ENCODE results near the gene AKT2.

The AKT2 gene

DNA sequence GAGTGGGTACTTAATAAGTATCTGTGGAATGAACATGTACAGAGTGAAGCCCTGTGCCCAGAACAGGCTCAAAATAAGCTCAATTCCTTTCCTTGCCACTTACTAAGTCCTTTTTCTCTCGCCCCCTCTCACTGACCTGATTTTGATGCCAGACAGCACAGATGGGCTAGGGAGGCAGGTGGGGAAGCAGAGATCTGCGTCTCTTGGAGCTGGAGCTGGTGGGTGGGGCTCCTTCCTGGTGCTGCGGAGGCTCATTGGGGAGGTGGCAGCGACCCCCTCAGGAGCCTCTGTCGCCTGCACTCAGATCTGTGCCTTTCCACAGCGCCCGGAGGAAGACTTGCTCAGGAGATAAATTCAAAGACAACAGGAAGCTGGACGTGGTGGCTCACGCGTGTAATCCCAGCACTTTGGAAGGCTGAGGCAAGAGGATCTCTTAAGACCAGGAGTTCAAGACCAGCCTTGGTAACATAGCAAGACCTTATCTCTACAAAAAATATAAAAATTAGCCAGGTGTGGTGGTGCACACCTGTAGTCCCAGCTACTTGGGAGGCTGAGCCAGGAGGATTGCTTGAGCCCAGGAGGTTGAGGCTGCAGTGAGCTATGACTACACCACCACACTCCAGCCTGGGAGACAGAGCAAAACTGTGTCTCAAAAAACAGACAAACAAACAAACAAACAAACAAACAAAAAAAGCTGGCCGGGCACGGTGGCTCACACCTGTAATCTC is 14.6 kb downstream of the AKT2 start:
- Histone ChIP-seq H3K4me1 (ENCODE audit: control insufficient read depth in 1 of 2, insufficient read depth in 1 of 2, low read depth in 1 of 2, low read length in 1 of 2) (peaks cover 9 to 11% of the 10 kb centered on the region in 2 experiments), H3K27me3 (no peaks in the 10 kb centered on the region), H3K36me3 (peaks cover 30% of the 10 kb centered on the region), H3K9me3 (no peaks in the 10 kb centered on the region), H3K27ac (no peak overlapping the region), H3K4me3 (ENCODE audit: low read depth in 1 of 2, low read length in 1 of 2) (no peak overlapping the region)
- TF ChIP-seq, protein P1, sequence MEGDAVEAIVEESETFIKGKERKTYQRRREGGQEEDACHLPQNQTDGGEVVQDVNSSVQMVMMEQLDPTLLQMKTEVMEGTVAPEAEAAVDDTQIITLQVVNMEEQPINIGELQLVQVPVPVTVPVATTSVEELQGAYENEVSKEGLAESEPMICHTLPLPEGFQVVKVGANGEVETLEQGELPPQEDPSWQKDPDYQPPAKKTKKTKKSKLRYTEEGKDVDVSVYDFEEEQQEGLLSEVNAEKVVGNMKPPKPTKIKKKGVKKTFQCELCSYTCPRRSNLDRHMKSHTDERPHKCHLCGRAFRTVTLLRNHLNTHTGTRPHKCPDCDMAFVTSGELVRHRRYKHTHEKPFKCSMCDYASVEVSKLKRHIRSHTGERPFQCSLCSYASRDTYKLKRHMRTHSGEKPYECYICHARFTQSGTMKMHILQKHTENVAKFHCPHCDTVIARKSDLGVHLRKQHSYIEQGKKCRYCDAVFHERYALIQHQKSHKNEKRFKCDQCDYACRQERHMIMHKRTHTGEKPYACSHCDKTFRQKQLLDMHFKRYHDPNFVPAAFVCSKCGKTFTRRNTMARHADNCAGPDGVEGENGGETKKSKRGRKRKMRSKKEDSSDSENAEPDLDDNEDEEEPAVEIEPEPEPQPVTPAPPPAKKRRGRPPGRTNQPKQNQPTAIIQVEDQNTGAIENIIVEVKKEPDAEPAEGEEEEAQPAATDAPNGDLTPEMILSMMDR (IDR thresholded peaks at IDR 0.05), result no peak

DNA sequence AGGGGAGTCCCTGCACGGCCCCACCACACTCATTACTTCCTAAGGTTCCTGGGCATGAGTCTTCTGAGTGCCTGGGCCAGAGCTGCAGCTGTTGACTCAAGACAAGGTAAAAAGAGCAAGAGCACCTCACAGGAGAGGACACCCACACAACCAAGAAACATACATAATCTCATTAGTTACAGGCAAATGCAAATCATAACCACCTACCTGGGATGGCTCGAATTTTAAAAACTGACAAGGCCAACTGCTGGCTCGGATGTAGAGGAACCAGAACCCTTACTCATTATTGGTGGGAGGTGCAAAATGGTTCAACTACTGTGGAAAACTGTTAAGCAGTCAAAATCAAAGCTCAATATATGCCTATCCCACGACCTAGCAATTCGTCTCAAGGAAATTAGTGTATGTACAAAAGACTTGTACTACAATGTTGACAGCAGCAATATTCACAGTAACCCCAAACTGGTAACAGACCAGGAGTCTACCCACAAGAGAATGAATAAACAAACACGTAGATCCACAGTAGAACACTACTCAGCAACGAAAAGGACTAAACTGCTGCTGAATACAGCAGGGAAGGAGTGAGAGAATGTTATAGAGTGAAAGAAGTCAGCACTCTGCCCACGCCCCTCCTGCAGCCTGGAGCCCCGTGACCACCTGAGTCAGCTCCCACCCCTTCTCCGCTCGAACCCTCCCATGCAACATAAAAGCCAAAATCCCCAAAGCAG is 15.8 kb downstream of the AKT2 start:
- Histone ChIP-seq H3K4me1 (ENCODE audit: control insufficient read depth in 1 of 2, insufficient read depth in 1 of 2, low read depth in 1 of 2, low read length in 1 of 2) (peaks cover under 1 to 1% of the 10 kb centered on the region in 2 experiments), H3K9me3 (no peaks in the 10 kb centered on the region), H3K36me3 (peaks cover 38% of the 10 kb centered on the region), H3K27me3 (no peaks in the 10 kb centered on the region), H3K27ac (no peak overlapping the region), H3K4me3 (ENCODE audit: low read depth in 1 of 2, low read length in 1 of 2) (no peak overlapping the region)
- TF ChIP-seq, protein P1 (IDR thresholded peaks at IDR 0.05), result no peak

DNA sequence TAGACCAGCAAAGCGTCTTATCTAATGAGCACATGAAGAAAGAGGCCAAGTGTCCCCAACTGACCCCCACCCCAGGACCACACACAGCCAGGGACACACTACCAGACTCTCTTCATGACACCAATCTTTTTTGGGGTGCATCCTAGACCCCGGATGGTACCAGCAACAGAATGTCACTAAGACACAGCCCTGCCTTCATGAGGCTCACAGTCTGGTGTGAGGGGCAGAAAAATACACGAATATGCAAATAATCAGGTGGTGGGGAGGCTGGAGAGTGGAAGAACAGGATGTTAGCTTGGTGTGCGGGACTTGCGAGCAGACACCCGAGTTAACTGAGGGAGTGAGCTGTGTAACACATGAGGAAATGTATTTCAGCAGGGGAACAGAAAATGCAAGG is 17.5 kb downstream of the AKT2 start:
- Histone ChIP-seq H3K27ac (no peak overlapping the region), H3K36me3 (peaks cover 52% of the 10 kb centered on the region), H3K4me3 (ENCODE audit: low read depth in 1 of 2, low read length in 1 of 2) (no peak overlapping the region), H3K27me3 (no peaks in the 10 kb centered on the region), H3K4me1 (ENCODE audit: control insufficient read depth in 1 of 2, insufficient read depth in 1 of 2, low read depth in 1 of 2, low read length in 1 of 2) (no peaks in the 10 kb centered on the region), H3K9me3 (no peaks in the 10 kb centered on the region)
- TF ChIP-seq, protein P1 (IDR thresholded peaks at IDR 0.05), result no peak

DNA sequence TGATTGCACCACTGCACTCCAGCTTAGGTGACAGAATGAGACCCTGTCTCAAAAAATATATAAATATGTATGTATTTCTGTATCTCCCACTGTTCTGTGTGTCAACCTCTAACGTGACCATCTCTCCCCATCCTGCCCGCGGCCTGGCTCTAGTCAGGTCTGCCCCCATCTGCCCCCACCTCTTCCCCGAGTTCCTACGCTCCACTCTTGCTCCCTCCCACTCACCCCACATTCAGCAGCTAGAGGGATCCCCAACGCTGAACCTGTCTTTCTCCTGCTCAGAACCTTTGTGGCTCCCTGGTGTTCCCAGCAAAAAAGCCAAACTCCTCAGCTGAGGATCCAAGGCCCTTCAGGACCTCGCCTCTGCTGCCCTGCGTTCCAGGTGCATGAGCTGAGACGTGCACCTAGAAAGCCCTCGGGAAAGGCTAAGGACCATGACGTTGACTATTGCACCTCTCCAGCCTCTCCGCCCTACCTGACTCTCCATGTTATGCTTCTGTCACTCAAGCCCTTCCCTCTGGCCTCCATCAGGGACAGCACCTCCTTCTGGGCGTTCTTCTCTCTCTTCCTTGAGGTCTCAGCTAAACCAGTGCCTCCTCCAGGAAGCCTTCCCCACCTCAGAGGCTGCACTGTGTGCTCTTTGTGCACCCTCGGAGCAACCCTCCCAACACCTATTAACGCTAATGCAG is 18.1 kb downstream of the AKT2 start:
- TF ChIP-seq, protein P1 (IDR thresholded peaks at IDR 0.05), result no peak
- no peaks in the 10 kb centered on the region for H3K4me1 ChIP-seq (ENCODE audit: control insufficient read depth in 1 of 2, insufficient read depth in 1 of 2, low read depth in 1 of 2, low read length in 1 of 2)
- H3K36me3 ChIP-seq, result peaks cover 52% of the 10 kb centered on the region
- H3K4me3 ChIP-seq (ENCODE audit: low read depth in 1 of 2, low read length in 1 of 2), result no peak overlapping the region
- no peaks in the 10 kb centered on the region for H3K27me3 ChIP-seq
- no peaks in the 10 kb centered on the region for H3K9me3 ChIP-seq
- H3K27ac ChIP-seq, result no peak overlapping the region

DNA sequence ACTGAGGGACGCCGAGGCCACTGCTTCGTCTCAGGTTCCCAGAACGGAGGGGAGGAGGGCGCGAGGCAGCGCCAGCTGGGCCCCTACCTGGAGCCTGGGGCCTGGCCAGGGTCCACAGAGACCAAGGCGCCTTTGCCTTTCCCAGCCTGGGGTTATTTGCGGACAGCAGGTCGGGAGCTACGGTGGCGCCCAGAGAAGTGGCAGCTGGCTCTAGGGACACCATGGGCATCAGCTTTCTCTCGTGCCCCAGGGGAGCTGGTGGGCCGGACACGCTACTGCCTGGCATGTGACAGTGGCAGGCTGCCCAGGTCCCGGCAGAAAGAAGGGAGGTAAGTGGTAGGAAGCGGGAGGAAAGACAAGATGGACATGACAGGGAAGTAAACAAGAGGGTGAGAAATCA is 19.0 kb downstream of the AKT2 start:
- H3K36me3 ChIP-seq, result peaks cover 52% of the 10 kb centered on the region
- no peaks in the 10 kb centered on the region for H3K9me3 ChIP-seq
- H3K4me3 ChIP-seq (ENCODE audit: low read depth in 1 of 2, low read length in 1 of 2), result no peak overlapping the region
- H3K4me1 ChIP-seq (ENCODE audit: control insufficient read depth in 1 of 2, insufficient read depth in 1 of 2, low read depth in 1 of 2, low read length in 1 of 2), result no peaks in the 10 kb centered on the region
- H3K27ac ChIP-seq, result no peak overlapping the region
- H3K27me3 ChIP-seq, result no peaks in the 10 kb centered on the region
- TF ChIP-seq, protein P1 (IDR thresholded peaks at IDR 0.05), result no peak

All from neutrophil (primary cell).